AG04450 (cell line): Measurements from ENCODE around the gene DPP10. TPM values are rescaled to one million over a fixed set of nuclear protein-coding genes. Genes with fewer than 3 reads are reported as not detected.

ENCODE experiments used
- CTCF ChIA-PET: fragments of 300-600, 350-600 bp; formaldehyde crosslinking; extraction: SDS; loops from one replicate; lab custom pipeline; 2022; ENCODE audit warnings: antibody characterized with exemption, inconsistent platforms; lab: Charles Lee
- POLR2A ChIA-PET: fragments of 350-600 bp; formaldehyde crosslinking; extraction: SDS; loops from one replicate; lab custom pipeline; 2021; ENCODE audit warnings: antibody characterized with exemption, inconsistent platforms; lab: Yijun Ruan, JAX
- DNase-seq: peaks from one replicate; pipeline ENCODE4 v3.0.0-alpha.2; 2011; ENCODE audit warnings: low read depth, low spot score
- H3K27ac ChIP-seq: one replicate; pipeline ENCODE4 v1.5.1; 2012; ENCODE audit warnings: low read depth, low read length, control low read depth
- H3K27me3 ChIP-seq: one replicate; pipeline ENCODE4 v1.6.0; 2012; ENCODE audit warnings: low read length; ENCODE audit not compliant: control insufficient read depth, insufficient read depth
- H3K4me3 ChIP-seq: 2 replicates; pipeline ENCODE4 v1.5.1; 2011; ENCODE audit warnings: mild to moderate bottlenecking, low read depth, low read length, control low read depth
- H3K9me3 ChIP-seq: 2 replicates; pipeline ENCODE4 v1.5.1; 2012; ENCODE audit warnings: low read length; ENCODE audit not compliant: control insufficient read depth, insufficient read depth
- polyA plus RNA-seq: library from polyadenylated mRNA; depleted of rRNA; stranded (reverse); fragments of >200 nt; gene quantifications from 2 replicates; pipeline ENCODE4 v1.2.3, GENCODE V29; 2011
- TF ChIP-seq, protein P1 (sequence below): IDR thresholded peaks from 2 replicates; pipeline ENCODE4 v1.5.1; 2011; ENCODE audit warnings: low read depth, low read length, control low read depth, inconsistent platforms

DPP10 gene
- polyA plus RNA-seq, 1 experiment = not detected

DNA sequence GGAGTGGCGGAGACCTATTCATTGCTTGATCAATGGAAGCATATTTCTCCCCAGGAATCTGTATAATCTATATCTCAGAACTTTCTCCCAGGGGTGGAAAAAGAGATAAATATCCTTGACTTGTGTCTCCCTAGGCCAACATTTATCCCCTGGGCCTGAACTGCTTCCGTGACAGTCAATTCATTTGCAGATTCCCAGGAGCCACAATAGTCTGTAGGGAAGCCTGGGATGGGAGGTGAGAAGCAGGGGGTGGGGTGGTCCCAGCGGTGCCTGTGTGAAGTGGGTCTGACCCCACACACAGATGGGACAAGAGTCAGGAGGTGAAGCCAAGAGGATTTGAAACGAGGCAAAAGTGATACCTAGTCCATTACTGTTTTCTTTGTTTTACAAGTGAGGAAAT, 166.8 kb downstream of the DPP10 start:
- no peak overlapping the region for H3K4me3 ChIP-seq
- H3K9me3 ChIP-seq = peaks cover 3% of the 10 kb centered on the region; the same call in 1 of the 2 replicates
- no peak for DNase-seq
- no peaks in the 10 kb centered on the region for H3K27me3 ChIP-seq
- H3K27ac ChIP-seq = no peak overlapping the region
- CTCF ChIA-PET = no interaction called here
- POLR2A ChIA-PET = no interaction called here
- TF ChIP-seq, protein P1, sequence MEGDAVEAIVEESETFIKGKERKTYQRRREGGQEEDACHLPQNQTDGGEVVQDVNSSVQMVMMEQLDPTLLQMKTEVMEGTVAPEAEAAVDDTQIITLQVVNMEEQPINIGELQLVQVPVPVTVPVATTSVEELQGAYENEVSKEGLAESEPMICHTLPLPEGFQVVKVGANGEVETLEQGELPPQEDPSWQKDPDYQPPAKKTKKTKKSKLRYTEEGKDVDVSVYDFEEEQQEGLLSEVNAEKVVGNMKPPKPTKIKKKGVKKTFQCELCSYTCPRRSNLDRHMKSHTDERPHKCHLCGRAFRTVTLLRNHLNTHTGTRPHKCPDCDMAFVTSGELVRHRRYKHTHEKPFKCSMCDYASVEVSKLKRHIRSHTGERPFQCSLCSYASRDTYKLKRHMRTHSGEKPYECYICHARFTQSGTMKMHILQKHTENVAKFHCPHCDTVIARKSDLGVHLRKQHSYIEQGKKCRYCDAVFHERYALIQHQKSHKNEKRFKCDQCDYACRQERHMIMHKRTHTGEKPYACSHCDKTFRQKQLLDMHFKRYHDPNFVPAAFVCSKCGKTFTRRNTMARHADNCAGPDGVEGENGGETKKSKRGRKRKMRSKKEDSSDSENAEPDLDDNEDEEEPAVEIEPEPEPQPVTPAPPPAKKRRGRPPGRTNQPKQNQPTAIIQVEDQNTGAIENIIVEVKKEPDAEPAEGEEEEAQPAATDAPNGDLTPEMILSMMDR = no peak

DNA sequence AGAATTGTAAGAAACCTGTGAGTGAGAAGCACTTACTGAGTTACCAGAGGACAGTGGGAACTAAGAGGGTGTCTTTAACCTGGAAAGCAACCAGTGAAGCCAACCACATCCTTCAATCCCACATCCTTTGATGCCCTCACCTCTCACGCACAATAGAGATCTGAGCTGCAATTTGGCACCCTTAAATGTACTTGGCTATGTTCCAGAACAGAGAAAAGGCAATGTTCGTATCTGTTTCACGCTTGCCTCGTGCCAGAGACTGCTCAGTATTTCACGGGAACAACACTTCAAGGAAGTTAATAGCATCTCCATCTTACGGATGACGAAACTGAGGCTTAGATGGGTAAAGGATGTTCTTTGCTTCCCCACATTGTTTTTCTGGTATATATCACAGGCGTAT, 167.4 kb downstream of the DPP10 start:
- no peak overlapping the region for H3K4me3 ChIP-seq
- DNase-seq = no peak
- TF ChIP-seq, protein P1 = no peak
- ChIA-PET CTCF (no interaction called here), POLR2A (no interaction called here)
- no peak overlapping the region for H3K27ac ChIP-seq
- H3K9me3 ChIP-seq = peaks cover 3% of the 10 kb centered on the region; the same call in 1 of the 2 replicates
- H3K27me3 ChIP-seq = no peaks in the 10 kb centered on the region

- H3K9me3 ChIP-seq = peaks cover 3% of the 10 kb centered on the region; the same call in 1 of the 2 replicates
- H3K27me3 ChIP-seq = no peaks in the 10 kb centered on the region
- no peak overlapping the region for H3K4me3 ChIP-seq
- CTCF ChIA-PET = no interaction called here
- DNase-seq = no peak
- H3K27ac ChIP-seq = no peak overlapping the region
- TF ChIP-seq, protein P1 = no peak
- POLR2A ChIA-PET = no interaction called here
Measured at GRCh38 chr2:114610677-114611076, 168.2 kb downstream of the DPP10 start.

- no peaks in the 10 kb centered on the region for H3K27me3 ChIP-seq
- H3K4me3 ChIP-seq = no peak overlapping the region
- H3K27ac ChIP-seq = no peak overlapping the region
- POLR2A ChIA-PET = no interaction called here
- CTCF ChIA-PET = no interaction called here
- no peak for DNase-seq
- H3K9me3 ChIP-seq = peaks cover 3% of the 10 kb centered on the region; the same call in 1 of the 2 replicates
- TF ChIP-seq, protein P1 = no peak
Measured at GRCh38 chr2:114614592-114614991, 172.2 kb downstream of the DPP10 start.

DNA sequence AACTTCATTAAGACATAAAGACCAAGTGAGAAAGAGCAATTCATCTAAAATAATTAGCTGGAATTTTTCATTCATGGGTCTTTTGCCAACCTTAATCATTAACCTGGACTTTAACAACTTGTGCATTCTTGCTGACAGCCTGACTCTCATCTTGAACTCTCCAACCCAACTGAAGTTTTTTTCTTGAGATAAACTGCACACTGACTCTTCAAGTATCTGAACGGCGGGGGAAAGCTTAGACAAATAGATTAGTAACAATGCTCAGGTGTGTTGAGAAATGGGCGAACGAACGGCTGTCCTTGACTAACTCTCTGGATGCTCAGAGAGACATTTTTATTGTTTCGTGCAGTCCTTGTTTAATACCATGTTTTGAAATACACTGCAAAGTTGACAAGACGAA, 186.0 kb downstream of the DPP10 start:
- no peak overlapping the region for H3K4me3 ChIP-seq
- H3K27me3 ChIP-seq = no peaks in the 10 kb centered on the region
- CTCF ChIA-PET = no interaction called here
- TF ChIP-seq, protein P1 = no peak
- no peak for DNase-seq
- no peak overlapping the region for H3K27ac ChIP-seq
- H3K9me3 ChIP-seq = no peaks in the 10 kb centered on the region; the same call in 1 of the 2 replicates
- POLR2A ChIA-PET = no interaction called here
